GM19239 (cell line): ENCODE data around the gene PLAAT4.
"Not testable (repeated sequence)": the region's sequence is repeated elsewhere in the genome, so short reads cannot be mapped to it uniquely, and the experiment has no call there.

Experiments
- DNase-seq: peaks from one replicate; pipeline ENCODE4 v3.0.0; 2011; ENCODE audit warnings: low spot score; ENCODE audit not compliant: insufficient read length
- FAIRE-seq: peaks from 2 replicates; lab custom pipeline; 2011; peaks lifted over from hg19 to GRCh38; lab: Jason Lieb, UNC

PLAAT4 gene

DNA sequence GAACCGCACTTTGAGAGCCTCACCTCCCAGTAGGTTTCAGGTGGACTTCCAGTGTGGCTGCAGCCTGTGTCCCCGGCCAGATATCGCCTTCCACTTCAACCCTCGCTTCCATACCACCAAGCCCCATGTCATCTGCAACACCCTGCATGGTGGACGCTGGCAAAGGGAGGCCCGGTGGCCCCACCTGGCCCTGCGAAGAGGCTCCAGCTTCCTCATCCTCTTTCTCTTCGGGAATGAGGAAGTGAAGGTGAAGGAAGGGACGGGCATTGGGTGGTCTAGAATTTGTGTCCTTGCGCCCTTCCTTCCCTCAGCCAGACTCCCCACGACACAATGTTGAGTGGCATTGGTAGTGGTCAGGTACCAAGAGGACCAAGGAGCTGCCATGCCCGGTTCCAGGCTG, 27.9 kb upstream of the PLAAT4 start:
- DNase-seq (no peak), FAIRE-seq (no peak)

DNA sequence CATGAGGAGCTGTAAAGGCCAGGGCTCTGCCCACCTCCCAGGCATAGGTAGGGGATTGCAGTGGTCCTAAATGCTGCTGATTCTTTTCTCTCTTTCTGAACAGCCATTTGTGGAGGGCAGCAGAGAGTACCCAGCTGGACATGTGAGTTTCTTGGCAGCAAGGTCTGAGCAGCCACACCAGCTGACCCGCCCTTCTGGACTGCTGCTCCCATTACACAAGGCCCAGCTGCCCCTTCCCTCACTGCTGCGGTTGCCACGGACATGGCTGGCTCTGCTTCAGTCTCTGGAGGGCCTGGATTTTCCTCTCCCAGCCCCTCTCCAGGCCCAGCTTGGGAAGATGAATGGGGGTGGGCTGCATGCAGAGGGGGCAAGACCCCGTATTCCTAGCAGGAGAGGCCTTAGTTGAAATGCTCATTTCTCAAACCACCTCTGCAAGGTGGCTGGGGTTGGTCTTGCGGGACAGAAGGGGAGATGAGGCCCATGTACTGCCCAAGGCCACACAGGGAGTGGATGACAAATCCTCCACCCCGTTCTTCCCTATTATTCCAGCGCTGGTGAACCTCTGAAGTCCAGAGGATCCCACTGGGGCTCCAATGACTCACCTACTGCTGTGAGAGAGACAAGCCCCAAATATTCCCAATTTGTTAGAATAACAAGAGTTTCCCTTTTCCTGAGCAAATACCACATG, 26.1 kb upstream of the PLAAT4 start:
- FAIRE-seq (no peak), DNase-seq (no peak)

DNA sequence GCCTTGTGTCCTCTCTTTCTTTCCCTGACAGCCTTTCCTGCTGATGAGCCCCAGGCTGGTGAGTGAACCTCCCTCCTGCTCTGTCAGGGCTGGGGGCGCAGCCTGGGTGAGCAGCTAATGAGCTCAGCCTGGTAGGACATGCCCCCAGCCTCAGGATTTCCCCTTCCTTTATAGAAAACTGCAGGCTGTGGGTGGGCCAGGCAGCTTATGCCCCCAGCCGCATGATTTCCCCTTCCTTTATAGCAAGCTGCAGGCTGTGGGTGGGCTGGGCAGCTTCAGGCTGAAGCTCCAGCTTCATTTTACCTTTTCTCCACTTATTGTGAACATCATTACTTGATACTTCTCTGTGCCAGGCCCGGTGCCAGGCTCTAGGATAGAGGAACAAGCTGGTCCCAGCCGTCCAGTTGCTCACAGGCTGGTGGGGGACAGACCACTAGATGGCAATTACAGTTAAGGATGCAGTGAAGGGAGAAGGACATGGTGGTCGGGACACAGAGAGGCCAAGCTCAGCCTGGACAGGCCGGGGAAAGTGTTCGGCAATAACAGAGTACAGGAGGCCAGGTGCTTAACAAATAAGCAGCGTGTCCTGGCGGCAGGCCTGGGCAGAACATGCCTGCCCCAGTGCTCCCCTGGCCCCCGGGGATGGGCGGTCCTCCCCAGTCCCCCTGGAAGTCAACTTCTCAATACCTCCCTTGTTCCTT, 25.4 kb upstream of the PLAAT4 start:
- FAIRE-seq (no peak), DNase-seq (no peak)

DNA sequence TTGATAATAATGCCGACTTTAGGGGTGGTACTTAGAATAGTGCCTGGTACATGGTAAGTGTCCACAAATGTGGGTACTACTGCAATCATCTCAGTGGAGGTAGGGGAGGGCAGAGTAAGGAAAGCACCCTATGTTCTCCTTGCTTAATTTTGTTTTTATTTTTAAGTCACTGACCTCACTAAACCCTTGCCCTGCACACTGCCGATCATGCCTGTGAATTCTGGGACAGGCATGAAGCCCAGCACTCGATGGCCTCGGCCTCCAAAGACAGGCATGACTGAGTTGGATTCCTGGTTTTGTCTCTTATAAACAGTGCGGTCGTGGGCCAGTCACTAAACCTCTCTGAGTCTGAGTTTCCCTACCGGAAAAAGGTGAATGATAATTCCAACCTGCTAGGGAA, 23.8 kb upstream of the PLAAT4 start:
- DNase-seq (no peak), FAIRE-seq (no peak)

DNA sequence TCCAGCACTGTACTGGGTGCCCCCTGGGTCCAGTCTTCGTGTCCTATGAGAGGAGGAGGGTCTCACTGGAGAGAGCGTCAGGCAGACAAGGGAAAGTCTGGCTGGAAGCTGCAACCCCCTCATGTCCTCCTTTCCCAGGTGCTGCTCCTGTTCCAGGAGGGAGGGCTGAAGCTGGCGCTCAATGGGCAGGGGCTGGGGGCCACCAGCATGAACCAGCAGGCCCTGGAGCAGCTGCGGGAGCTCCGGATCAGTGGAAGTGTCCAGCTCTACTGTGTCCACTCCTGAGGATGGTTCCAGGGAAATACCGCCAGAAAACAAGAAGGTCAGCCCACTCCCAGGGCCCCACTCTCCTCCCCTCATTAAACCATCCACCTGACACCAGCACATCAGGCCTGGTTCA, 20.5 kb upstream of the PLAAT4 start:
- FAIRE-seq (no peak), DNase-seq (no peak)

DNA sequence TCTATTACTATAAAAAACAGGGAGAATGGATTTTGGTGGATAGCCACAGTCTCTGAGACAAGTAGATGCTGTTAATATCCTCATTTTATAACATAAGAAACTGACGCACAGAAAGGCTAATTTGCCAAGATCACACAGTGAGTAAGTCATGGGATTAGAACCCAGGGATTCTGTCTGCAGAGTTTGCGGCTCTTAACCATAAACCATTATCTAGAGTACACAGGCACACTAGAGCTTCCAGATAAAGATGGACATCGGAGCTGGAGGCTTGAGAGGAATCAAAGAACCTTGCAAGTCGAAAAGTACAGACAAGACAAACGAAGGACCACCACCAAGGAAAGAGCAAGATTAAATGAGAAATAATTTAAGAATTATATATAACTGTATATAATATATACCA, 19.5 kb upstream of the PLAAT4 start:
- FAIRE-seq: no peak
- no peak for DNase-seq

DNA sequence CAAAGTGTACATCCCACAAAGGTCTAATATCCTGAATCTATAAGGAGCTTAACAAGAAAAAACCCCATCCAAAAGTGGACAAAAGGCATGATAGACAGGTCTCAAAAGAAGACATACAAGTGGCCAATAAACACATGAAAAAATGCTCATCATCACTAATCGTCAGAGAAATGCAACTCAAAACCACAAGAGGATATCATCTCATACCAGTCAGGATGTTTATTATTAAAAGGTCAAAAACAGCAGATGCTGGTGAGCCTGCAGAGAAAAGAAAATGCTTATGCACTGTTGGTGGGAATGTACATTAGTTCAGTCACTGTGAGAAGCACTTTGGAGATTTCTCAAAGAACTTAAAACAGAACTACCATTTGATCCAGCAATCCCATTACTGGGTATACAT, 18.1 kb upstream of the PLAAT4 start:
- FAIRE-seq: no peak
- no peak for DNase-seq

DNA sequence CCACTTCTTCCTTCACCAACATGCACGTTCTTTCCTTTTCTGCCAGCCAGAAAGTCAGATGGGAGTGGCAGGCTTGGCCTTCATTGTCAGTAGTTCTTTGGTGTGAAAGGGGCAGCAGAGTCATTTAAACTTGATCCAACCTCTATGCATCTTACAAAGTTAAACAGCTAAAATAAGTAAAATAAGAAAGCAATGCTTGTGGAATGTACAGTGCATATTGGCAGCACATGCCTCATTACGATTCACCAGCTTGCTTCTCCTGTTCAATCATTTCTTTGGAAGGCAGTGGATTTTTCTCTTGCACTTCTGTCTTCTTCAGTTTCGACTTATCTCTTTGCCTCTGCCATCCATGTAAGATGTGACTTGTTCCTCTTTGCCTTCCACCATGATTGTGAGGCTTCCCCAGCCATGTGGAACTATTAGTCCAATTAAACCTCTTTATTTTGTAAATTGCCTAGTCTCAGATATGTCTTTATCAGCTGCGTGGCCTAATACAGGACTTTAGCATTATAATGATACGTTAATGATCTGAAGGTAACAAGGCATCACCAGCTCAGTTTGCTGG, 15.9 kb upstream of the PLAAT4 start:
- DNase-seq (no peak), FAIRE-seq (no peak)

DNA sequence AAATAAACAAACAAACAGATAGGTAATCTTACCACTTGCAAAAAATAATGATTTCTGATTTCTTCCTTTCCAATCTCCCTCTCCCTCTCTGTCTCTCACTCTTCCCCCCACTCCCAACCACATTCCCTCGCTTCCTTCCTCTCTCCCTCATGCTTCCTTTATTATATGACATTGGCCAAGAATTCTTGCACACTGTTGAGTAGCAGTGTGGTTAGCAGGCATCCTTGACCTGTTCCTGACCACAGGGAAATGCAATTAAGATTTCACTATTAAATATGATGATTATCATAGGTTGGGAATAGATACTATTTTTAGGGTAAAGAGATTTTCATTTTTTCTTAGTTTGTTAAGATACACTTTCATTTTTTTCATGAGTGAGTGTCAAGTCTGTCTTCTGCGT, 14.7 kb upstream of the PLAAT4 start:
- no peak for FAIRE-seq
- no peak for DNase-seq

DNA sequence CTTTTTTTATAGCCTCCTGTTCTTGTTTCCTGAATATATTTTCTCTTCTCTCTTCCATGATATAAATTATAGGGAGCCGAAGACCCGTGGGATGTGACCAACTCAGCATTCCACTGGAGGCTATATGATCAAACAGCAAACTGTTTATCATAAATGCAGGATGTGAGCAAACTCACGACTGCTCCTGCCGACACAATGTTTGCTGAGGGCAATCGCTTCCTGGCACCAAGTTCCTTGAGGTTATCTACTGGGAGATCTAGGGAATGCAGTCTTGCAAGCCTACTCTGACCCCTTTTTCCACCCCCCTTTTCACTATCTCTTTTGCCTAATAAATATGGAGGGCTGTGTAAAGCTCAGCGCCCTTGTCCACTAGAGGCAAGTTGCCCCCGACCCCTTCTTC, 13.5 kb upstream of the PLAAT4 start:
- FAIRE-seq (no peak), DNase-seq (no peak)

DNA sequence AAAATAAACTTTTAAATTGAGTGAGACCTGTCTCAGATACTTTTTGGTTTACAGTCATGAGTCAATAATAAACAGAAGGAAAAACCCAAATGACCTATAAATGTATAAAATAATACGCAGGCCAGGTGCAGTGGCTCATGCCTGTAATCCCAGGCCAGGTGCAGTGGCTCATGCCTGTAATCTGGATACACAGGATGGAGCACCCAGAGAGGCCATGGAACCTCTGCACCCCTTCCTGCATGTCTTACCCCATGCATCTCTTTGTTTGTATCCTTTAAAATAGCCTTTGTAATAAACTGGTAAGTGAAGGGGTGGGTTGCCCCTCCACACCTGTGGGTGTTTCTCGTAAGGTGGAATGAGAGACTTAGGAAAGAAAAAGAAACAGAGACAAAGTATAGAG, 8.9 kb upstream of the PLAAT4 start:
- no peak for DNase-seq
- peak; percentile 87 for FAIRE-seq

DNA sequence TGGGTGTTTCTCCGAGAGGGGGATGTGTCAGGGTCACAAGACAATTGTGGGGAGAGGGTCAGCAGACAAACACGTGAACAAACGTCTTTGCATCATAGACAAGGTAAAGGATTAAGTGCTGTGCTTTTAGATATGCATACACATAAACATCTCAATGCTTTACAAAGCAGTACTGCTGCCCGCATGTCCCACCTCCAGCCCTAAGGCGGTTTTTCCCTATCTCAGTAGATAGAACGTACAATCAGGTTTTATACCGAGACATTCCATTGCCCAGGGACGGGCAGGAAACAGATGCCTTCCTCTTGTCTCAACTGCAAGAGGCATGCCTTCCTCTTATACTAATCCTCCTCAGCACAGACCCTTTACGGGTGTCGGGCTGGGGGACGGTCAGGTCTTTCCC, 8.5 kb upstream of the PLAAT4 start:
- not testable (repeated sequence) for DNase-seq, FAIRE-seq

DNA sequence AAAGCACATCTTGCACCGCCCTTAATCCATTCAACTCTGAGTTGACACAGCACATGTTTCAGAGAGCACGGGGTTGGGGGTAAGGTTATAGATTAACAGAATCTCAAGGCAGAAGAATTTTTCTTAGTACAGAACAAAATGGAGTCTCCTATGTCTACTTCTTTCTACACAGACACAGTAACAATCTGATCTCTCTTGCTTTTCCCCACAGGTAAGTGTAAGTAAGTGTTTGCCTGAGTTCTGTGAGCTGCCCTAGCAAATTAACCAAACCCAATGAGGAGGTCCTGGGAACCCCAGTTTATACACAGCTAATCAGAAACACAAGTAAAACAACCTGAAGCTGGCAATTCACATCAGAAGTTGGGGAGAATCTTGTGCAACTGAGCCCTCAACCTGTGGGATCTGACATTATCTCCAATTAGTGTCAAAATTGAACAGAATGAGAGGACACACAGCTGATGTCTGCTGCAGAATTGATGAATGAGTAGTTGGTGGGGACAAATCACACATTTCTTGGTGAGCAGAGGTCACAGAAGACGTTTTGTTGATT, 7.8 kb upstream of the PLAAT4 start:
- not testable (repeated sequence) for DNase-seq, FAIRE-seq

DNA sequence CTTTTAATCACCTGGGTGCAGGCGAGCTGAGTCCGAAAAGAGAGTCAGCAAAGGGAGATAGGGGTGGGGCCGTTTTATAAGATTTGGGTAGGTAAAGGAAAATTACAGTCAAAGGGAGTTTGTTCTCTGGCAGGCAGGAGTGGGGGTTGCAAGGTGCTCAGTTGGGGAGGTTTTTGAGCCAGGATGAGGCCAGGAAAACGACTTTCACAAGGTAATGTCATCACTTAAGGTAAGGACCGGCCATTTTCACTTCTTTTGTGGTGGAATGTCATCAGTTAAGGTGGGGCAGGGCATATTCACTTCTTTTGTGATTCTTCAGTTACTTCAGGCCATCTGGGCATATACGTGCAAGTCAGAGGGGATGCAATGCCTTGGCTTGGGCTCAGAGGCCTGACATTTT, 7.2 kb upstream of the PLAAT4 start:
- not testable (repeated sequence) for DNase-seq, FAIRE-seq

DNA sequence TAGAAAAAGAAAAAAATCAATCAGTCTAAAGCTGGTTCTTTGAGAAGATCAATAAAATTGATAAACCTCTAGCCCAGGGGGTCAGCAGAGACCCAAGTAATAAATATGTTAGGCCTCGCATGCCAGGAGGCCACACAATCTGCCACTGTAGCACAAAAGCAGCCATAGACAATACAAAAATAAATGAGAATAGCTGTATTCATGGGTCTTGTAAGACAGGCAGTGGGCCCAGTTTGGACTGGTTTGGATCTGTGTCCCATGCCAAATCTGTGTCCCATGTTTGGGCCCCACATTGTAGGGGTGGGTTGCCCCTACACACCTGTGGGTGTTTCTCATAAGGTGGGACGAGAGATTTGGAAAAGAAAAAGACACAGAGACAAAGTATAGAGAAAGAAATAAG, 6.6 kb upstream of the PLAAT4 start:
- no peak for DNase-seq
- no peak for FAIRE-seq

DNA sequence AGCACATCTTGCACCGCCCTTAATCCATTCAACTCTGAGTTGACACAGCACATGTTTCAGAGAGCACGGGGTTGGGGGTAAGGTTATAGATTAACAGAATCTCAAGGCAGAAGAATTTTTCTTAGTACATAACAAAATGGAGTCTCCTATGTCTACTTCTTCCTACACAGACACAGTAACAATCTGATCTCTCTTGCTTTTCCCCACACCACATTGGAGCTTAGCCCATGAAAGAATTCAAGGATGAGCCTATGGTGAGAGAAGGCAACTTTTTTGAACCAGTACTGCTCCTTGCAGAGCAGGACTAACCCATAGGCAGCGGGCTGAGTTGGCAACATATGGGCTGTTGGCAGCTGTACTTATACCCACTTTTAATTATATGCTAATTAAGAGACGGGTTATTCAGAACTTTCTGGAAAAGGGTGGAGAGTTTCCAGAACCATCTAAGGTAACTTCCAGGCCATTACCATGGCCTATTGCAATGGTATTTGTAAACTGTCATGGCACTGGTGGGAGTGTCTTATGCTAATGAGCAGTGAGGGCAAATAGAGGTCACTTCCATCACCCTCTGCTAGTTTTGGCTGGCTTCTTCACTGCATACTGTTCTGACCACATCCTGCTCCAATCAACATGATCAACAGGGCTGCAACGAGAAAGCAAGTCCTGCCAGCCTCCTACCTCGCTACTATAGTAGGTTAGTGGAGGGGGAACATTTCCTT, 5.4 kb upstream of the PLAAT4 start:
- FAIRE-seq (peak; percentile 96), DNase-seq (peak; percentile 45)

DNA sequence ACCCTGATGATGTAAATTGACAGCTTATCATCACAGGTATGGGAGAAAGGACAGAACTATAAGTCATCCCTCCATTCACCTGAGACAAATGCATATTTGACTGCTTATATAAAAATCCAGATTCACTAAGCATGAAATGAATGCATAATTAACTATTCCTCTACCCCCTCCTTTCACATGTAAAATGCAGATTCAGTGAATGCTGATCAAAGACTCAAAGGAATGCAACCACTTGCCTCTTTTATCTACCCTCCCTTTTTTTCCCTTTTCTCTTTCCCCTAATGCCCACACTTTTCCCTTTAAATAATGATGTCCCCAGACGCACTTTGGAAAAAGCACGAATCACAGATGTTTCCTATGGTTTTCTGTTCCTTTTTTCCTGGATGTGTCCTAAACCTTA, 4.5 kb upstream of the PLAAT4 start:
- DNase-seq (no peak), FAIRE-seq (no peak)

DNA sequence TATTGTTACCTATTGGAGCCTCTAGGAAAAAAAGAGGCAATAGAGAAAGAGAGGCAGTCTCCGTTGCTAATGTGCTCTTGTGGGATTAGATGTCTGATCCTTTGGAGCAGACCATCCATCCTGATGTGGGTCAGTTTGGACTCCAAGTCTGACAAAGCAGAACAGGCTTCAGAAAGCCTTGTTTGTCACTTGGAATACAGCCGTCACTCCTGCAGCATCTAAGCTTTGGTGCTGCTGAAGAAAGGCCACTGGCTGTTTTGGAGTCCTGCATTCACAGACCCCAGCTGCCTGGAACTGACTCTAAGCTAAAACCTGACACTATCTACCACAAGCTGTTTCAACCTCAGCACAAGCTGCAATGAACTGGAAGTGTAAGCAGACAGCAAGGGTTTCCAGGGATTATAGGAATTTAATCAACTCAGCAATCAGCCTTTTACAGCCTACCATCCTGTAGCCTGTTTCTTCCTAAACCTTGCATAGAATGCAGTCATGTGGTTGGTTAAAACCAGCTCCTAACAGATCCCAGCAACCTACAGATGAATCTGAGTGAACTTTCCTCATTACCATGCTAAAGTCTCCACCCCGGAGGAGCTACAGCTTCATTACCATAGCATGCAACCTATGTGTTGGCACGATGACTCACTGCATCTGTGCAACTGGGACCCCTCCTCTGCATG, 3.7 kb upstream of the PLAAT4 start:
- no peak for DNase-seq
- FAIRE-seq: no peak

DNA sequence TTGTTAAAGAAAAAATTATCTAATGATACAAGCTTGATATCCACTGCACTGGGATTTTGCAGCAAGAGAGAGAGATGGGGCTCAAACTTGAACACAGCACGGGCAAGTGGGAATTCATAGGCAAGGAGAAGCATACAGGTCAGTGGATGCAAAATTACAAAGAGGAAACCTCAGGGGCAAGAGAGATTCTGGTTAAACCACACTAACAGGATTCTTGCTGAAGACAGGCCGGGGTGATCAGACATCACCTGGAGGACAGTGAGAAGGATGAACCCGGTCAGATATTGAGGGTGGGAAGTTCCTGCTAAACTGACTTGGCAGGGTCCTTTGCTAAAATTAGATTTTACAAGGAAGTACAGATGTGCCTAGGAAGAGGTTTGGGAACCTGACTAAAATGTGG, 2.5 kb upstream of the PLAAT4 start:
- FAIRE-seq: no peak

DNA sequence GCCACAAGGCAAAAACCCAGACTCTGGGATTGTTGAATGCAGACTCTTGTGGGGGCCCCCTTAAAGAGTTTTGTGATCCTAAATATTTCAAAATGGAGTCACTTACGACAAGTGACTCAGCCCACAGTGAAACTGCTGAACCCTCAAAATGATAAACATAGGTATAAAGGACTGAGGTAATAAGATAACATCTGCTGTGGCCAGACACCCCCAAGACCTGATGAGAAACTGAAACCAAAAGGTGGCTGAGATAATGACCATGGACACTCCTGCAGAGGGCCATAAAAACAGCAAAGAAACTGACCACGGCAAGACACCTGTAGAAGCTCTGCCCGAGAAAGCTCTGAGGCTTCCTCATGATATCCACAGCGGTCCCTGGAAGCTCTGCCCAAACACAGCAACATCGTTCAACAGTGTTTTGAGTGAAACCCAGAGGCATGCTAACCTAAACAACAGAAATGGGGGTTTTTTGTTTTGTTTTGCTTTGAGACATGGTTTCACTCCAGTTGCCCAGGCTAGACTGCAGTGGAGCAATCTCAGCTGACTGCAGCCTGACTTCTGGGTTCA, 1.6 kb upstream of the PLAAT4 start:
- DNase-seq (no peak), FAIRE-seq (peak; percentile 48)

More for the DNA sequence above, 2.5 kb upstream of the PLAAT4 start:
- no peak for DNase-seq
